Heart right ventricle (tissue), 16 donors: ENCODE data around the gene STX7. TPM values are rescaled to one million over a fixed set of nuclear protein-coding genes. Genes with fewer than 3 reads are reported as not detected.

Experiments
- ATAC-seq, 8 donors: fragments of 200-7000 bp; cut with Tn5 transposase; one replicate each; pipeline ENCODE4 v1.9.1; 2020; ENCODE audit warnings: mild to moderate bottlenecking in 8 of 8, moderate library complexity in 8 of 8, moderate number of reproducible peaks in 1 of 8
- DNase-seq, 2 donors: peaks; one replicate each; pipeline ENCODE4 v3.0.0-alpha.2; 2020
- H3K27ac ChIP-seq, 10 donors: fragments of 200-600 bp; sonication (generic) in 2 of 10; one replicate each; pipeline versions ENCODE4 v1.5.0 to v1.8.0; 2020 to 2022; ENCODE audit warnings: mild to moderate bottlenecking in 3 of 10
- H3K27me3 ChIP-seq, 7 donors: fragments of 200-600 bp; one replicate each; pipeline ENCODE4 v1.8.0; 2021 to 2022; ENCODE audit warnings: mild to moderate bottlenecking in 2 of 7
- H3K36me3 ChIP-seq, 9 donors: fragments of 200-600 bp; sonication (generic) in 1 of 9; one replicate each; pipeline versions ENCODE4 v1.5.0 to v1.8.0; 2020 to 2022; ENCODE audit warnings: mild to moderate bottlenecking in 2 of 9
- H3K4me1 ChIP-seq, 9 donors: fragments of 200-600 bp; sonication (generic) in 1 of 9; one replicate each; pipeline versions ENCODE4 v1.5.0 to v1.8.0; 2020 to 2022; ENCODE audit warnings: mild to moderate bottlenecking in 4 of 9
- H3K4me3 ChIP-seq, 10 donors: fragments of 200-600 bp; sonication (generic) in 2 of 10; one replicate each; pipeline versions ENCODE4 v1.5.0 to v1.8.0; 2020 to 2022; ENCODE audit warnings: mild to moderate bottlenecking in 7 of 10, moderate library complexity in 2 of 10
- H3K9me3 ChIP-seq, 11 donors: fragments of 200-600 bp in 10 of 11; sonication (generic) in 2 of 11; one replicate each; pipeline versions ENCODE4 v1.5.0 to v1.8.0; 2013 to 2022; ENCODE audit warnings: mild to moderate bottlenecking in 2 of 11, control low read depth in 1 of 11, moderate library complexity in 1 of 11
- WGBS, 2 donors: extraction: QIAGEN DNeasy Blood & Tissue Kit; methylation state at CpG; one replicate each; pipeline ENCODE4 v1.1.7; 2013; ENCODE audit warnings: inconsistent platforms in 1 of 2; 5-methylcytosine and 5-hydroxymethylcytosine counted together
- intact Hi-C, 10 donors: fragments of 100-400 bp; cut with DNase I; formaldehyde crosslinking; loops; one replicate each; pipeline versions ENCODE4 v1.11.1 to v1.14.2; 2022
- polyA plus RNA-seq, 2 donors: library from polyadenylated mRNA; stranded (reverse); fragments of 200-250 nt; gene quantifications; one replicate each; pipeline ENCODE4 v1.2.3, GENCODE V29; 2013
- total RNA-seq, 10 donors: library from RNA; stranded (reverse); fragmentation: NEBNext Ultra II Directional in 3 of 10; extraction: Animal tissue kit (Norgen Biotek cat#: 25700) in 3 of 10; gene quantifications; one replicate each; pipeline versions ENCODE4 v1.2.1 to v1.2.4, GENCODE V29; 2021 to 2023
- TF ChIP-seq, protein P1 (sequence below), 9 donors: fragments of 200-600 bp; sonication (generic) in 2 of 9; IDR thresholded peaks; one replicate each; pipeline versions ENCODE4 v1.5.0 to v1.8.0; 2021 to 2022; ENCODE audit warnings: antibody characterized with exemption in 9 of 9, mild to moderate bottlenecking in 5 of 9, moderate library complexity in 1 of 9
- donor health status: Arrhythmogenic right ventricular cardiomyopathy.
- donor health status: ischemic (EF 13 %, LVEDD 7.1; RV severe dilation, severe dysfunction).
- donor health status: healthy with polysubstance abuse.
- donor health status: DM: no; HTN: yes; CAD: no.
- donor health status: DM: no; HTN: no; CAD: no.
- donor health status: ischemic (EF 25% LVEDD 6.9; RV normal size, moderate dysfunction).
- donor health status: ischemic (EF 25% LVEDD 5.7; RV mildly dilated, moderate dysfunction).
- donor health status: healthy.
- donor health status: DM: yes; HTN: yes; CAD: no.
- donor health status: Ischemic cardiomyopathy.
- donor health status: ischemic (EF 35%, LVEDD 5.7; RV mildly dilated, moderate dysfunction).
- donor health status: nonischemic (EF 11% LVEDD 7.7; RV severe dilation, severe dysfunction).
- donor health status: DM: yes; HTN: yes; CAD: no.
- donor health status: PGD.
- donor health status: ischemic (EF 29% LVEDD 5.4; RV normal size, mild dysfunction).
- donor health status: nonischemic (EF 23%, LVEDD 6.1; RV moderate dilation, normal function).

The STX7 gene
- total and polyA plus RNA-seq, 12 donors, result 6.4 to 71.4 (median 59.3) TPM

DNA sequence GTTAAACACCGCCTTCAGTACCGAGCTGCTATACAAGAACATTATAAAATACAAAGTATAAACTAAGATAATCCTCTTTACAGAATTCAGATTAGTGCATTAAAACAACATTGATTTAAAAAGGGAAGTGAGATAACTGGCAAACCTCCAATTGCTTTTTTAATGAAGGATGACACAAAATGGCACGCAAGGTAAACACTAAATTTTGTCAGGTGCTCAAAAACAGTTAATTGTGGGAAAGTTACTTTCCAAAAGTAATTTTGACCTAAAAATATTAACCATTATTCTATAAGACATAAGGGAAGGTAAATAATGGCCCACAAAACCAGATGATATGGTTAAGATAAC lies 53.3 kb downstream of the STX7 start:
- intact Hi-C loops, result no loop called here
- no peaks in the 10 kb centered on the region for H3K9me3 ChIP-seq
- no peak overlapping the region for H3K27ac ChIP-seq
- no peaks in the 10 kb centered on the region for H3K27me3 ChIP-seq
- DNase-seq (no peak), ATAC-seq (no peak)
- H3K4me3 ChIP-seq, result no peak overlapping the region
- H3K36me3 ChIP-seq, result peaks cover 0 to 98% (median 29%) of the 10 kb centered on the region in 9 donors
- 89 to 94% methylated on average over 3 of the region's 3 CpGs for WGBS, 2 donors
- peaks cover 0 to 15% (median 0%) of the 10 kb centered on the region in 9 donors for H3K4me1 ChIP-seq
- TF ChIP-seq, protein P1, sequence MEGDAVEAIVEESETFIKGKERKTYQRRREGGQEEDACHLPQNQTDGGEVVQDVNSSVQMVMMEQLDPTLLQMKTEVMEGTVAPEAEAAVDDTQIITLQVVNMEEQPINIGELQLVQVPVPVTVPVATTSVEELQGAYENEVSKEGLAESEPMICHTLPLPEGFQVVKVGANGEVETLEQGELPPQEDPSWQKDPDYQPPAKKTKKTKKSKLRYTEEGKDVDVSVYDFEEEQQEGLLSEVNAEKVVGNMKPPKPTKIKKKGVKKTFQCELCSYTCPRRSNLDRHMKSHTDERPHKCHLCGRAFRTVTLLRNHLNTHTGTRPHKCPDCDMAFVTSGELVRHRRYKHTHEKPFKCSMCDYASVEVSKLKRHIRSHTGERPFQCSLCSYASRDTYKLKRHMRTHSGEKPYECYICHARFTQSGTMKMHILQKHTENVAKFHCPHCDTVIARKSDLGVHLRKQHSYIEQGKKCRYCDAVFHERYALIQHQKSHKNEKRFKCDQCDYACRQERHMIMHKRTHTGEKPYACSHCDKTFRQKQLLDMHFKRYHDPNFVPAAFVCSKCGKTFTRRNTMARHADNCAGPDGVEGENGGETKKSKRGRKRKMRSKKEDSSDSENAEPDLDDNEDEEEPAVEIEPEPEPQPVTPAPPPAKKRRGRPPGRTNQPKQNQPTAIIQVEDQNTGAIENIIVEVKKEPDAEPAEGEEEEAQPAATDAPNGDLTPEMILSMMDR (IDR thresholded peaks at IDR 0.05), result no peak

DNA sequence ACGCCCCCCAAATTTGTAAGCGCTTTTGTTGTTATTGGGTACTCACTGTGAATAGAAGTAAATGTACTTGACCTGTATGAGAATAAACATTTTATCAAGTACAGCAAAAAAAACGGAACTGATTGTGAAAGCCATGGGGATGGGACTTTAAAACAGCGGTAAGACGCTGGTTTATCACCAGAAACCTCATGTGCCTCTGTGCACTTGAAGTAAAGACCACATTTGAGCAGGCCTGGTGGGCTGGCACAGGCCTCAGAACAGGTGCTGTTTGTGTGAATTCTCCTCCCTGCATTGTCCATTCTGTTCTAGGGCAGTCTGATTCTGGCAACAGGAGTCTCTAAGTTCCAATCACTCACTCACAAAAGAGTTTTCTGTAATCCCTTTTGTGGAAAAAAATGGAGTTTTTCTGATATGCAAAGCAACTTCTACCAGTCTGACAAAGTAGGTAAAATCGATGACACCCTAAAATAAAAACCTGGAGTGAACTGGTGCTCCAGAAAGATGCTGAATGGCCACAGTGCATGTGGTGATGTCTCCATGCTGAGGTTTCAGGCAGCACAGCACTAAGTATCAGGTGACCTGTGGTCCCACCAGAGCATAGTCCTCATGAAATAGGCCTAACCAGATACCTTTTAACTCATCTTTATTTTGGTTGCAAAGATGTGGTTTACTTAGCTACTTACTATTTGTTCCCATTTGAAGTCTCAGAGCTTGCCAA lies 53.9 kb downstream of the STX7 start:
- intact Hi-C loops, result no loop called here
- Histone ChIP-seq H3K36me3 (peaks cover 0 to 97% (median 28%) of the 10 kb centered on the region in 9 donors), H3K9me3 (no peaks in the 10 kb centered on the region), H3K27me3 (no peaks in the 10 kb centered on the region), H3K27ac (no peak overlapping the region), H3K4me3 (no peak overlapping the region), H3K4me1 (peaks cover 0 to 15% (median 0%) of the 10 kb centered on the region in 9 donors)
- TF ChIP-seq, protein P1 (IDR thresholded peaks at IDR 0.05), result no peak
- WGBS, 2 donors, result 96 to 97% methylated on average over 6 of the region's 6 CpGs
- DNase-seq (no peak), ATAC-seq (no peak)

DNA sequence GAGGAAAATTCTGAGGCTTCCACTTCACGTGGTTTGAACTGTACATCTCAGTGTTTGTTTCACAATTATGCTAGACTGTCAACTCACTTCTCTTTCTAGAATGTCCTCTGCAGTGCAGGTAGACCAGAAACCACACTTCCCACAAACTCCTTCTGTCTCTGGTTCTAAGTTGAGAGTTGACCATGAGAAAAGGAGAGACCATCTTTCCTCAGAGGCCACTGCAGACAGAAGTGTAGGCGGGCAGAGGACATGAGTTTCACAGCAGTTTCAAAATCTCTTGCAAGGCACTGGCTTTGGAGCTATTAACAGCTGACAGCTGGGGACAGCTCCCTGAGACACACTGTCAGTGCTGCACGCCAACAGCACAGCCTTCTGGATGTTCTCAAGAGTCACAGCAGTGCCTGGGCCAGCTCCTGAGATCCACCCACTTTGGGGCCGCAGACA lies 56.2 kb downstream of the STX7 start:
- ATAC-seq, result peak; percentile 82 to 95 (median 92)
- intact Hi-C loops, result no loop called here

GRCh38 chr6:132446855-132447241 lies 66.1 kb downstream of the STX7 start:
- Histone ChIP-seq H3K27me3 (no peaks in the 10 kb centered on the region), H3K4me3 (no peak overlapping the region), H3K4me1 (no peaks in the 10 kb centered on the region), H3K27ac (no peak overlapping the region), H3K36me3 (peaks cover 0 to 35% (median 2%) of the 10 kb centered on the region in 9 donors), H3K9me3 (peaks cover 0 to 18% (median 12%) of the 10 kb centered on the region in 11 donors)
- intact Hi-C loops, result no loop called here
- ATAC-seq (no peak), DNase-seq (no peak)
- TF ChIP-seq, protein P1 (IDR thresholded peaks at IDR 0.05), result no peak
- 94 to 96% methylated on average over 5 of the region's 5 CpGs for WGBS, 2 donors

More for the DNA sequence above, 56.2 kb downstream of the STX7 start:
- peak; percentile 39 to 58 for DNase-seq
- Histone ChIP-seq H3K36me3 (peaks cover 0 to 92% (median 14%) of the 10 kb centered on the region in 9 donors), H3K4me3 (no peak overlapping the region), H3K9me3 (no peaks in the 10 kb centered on the region), H3K4me1 (peaks cover 0 to 15% (median 0%) of the 10 kb centered on the region in 9 donors), H3K27me3 (no peaks in the 10 kb centered on the region), H3K27ac (peak overlapping the region in 2 of 10 donors; percentile 2 to 43)
- TF ChIP-seq, protein P1 (IDR thresholded peaks at IDR 0.05), result peak in 4 of 9 donors; percentile 31 to 55 (median 39)
- 64 to 72% methylated on average over 4 of the region's 4 CpGs for WGBS, 2 donors
